ENCODE data around the gene UBE2Q2. TPM values are rescaled to one million over a fixed set of nuclear protein-coding genes. Genes with fewer than 3 reads are reported as not detected.

Gene UBE2Q2
- total and polyA plus RNA-seq, 9 of the 15 experiments (the other 6 are each of a cell fraction or from before 2014, with no cell fraction given): 6.2 to 24.0 (median 16.2) TPM

- TF ChIP-seq, protein P1, sequence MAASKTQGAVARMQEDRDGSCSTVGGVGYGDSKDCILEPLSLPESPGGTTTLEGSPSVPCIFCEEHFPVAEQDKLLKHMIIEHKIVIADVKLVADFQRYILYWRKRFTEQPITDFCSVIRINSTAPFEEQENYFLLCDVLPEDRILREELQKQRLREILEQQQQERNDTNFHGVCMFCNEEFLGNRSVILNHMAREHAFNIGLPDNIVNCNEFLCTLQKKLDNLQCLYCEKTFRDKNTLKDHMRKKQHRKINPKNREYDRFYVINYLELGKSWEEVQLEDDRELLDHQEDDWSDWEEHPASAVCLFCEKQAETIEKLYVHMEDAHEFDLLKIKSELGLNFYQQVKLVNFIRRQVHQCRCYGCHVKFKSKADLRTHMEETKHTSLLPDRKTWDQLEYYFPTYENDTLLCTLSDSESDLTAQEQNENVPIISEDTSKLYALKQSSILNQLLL (CRISPR knock-in tag; IDR thresholded peaks at IDR 0.05; ENCODE audit: borderline replicate concordance): no peak
- no peak for TF ChIP-seq ZNF140 (CRISPR knock-in tag; IDR thresholded peaks at IDR 0.05)
- no peak for TF ChIP-seq NCOA4 (IDR thresholded peaks at IDR 0.05; ENCODE audit: partially characterized antibody)
- no peak for TF ChIP-seq ZNF696 (CRISPR knock-in tag; conservative IDR thresholded peaks at IDR 0.05)
- TF ChIP-seq POLR2H (tag; IDR thresholded peaks at IDR 0.05; ENCODE audit: low read depth): peak; percentile 76
- TF ChIP-seq TBP (optimal IDR thresholded peaks at IDR 0.05; ENCODE audit: low read depth, low read length): peak; percentile 76
- TF ChIP-seq, protein P2, sequence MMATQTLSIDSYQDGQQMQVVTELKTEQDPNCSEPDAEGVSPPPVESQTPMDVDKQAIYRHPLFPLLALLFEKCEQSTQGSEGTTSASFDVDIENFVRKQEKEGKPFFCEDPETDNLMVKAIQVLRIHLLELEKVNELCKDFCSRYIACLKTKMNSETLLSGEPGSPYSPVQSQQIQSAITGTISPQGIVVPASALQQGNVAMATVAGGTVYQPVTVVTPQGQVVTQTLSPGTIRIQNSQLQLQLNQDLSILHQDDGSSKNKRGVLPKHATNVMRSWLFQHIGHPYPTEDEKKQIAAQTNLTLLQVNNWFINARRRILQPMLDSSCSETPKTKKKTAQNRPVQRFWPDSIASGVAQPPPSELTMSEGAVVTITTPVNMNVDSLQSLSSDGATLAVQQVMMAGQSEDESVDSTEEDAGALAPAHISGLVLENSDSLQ (IDR thresholded peaks at IDR 0.05): no peak
- TF ChIP-seq NR3C1 (CRISPR knock-in tag; IDR thresholded peaks at IDR 0.05): peak; percentile 63
- peak; percentile 54; the same call in 1 of the 2 replicates for TF ChIP-seq ZBTB40 (IDR thresholded peaks at IDR 0.05)
- TF ChIP-seq ZBTB40 (CRISPR knock-in tag; IDR thresholded peaks at IDR 0.05): no peak
- TF ChIP-seq, protein P3, sequence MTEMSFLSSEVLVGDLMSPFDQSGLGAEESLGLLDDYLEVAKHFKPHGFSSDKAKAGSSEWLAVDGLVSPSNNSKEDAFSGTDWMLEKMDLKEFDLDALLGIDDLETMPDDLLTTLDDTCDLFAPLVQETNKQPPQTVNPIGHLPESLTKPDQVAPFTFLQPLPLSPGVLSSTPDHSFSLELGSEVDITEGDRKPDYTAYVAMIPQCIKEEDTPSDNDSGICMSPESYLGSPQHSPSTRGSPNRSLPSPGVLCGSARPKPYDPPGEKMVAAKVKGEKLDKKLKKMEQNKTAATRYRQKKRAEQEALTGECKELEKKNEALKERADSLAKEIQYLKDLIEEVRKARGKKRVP (CRISPR knock-in tag; IDR thresholded peaks at IDR 0.05): 0 out of 2 replicates have a peak, but pooled peaks have one; percentile 12
- TF ChIP-seq NFYB (IDR thresholded peaks at IDR 0.05; ENCODE audit: extremely low read depth, insufficient read length): no peak
- peak; percentile 91 for TF ChIP-seq POLR2G (IDR thresholded peaks at IDR 0.05; ENCODE audit: low read depth, low read length)
- peak; percentile 70 to 76; a peak in 2 of 4 replicates for TF ChIP-seq NONO (IDR thresholded peaks at IDR 0.05; ENCODE audit: low read depth in 2 of 2, low read length in 1 of 2)
Observed at GRCh38 chr15:75842722-75843677, at the start of gene UBE2Q2 (continued).

All from K562 (cell line).